Measurements from ENCODE around the gene PRSS53.

PRSS53 gene

GRCh38 chr16:31042866-31043265 lies 45.9 kb downstream of the PRSS53 start:
- DNase-seq: no peak
- Histone ChIP-seq H3K9me3 (ENCODE audit: severe bottlenecking) (no peaks in the 10 kb centered on the region), H3K4me3 (ENCODE audit: low read depth, low read length) (no peak overlapping the region), H3K36me3 (no peaks in the 10 kb centered on the region), H3K27me3 (ENCODE audit: insufficient read depth, low read depth, severe bottlenecking) (no peaks in the 10 kb centered on the region), H3K27ac (no peak overlapping the region)
- TF ChIP-seq, protein P1, sequence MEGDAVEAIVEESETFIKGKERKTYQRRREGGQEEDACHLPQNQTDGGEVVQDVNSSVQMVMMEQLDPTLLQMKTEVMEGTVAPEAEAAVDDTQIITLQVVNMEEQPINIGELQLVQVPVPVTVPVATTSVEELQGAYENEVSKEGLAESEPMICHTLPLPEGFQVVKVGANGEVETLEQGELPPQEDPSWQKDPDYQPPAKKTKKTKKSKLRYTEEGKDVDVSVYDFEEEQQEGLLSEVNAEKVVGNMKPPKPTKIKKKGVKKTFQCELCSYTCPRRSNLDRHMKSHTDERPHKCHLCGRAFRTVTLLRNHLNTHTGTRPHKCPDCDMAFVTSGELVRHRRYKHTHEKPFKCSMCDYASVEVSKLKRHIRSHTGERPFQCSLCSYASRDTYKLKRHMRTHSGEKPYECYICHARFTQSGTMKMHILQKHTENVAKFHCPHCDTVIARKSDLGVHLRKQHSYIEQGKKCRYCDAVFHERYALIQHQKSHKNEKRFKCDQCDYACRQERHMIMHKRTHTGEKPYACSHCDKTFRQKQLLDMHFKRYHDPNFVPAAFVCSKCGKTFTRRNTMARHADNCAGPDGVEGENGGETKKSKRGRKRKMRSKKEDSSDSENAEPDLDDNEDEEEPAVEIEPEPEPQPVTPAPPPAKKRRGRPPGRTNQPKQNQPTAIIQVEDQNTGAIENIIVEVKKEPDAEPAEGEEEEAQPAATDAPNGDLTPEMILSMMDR (IDR thresholded peaks at IDR 0.05; ENCODE audit: low read depth, low read length): no peak

DNA sequence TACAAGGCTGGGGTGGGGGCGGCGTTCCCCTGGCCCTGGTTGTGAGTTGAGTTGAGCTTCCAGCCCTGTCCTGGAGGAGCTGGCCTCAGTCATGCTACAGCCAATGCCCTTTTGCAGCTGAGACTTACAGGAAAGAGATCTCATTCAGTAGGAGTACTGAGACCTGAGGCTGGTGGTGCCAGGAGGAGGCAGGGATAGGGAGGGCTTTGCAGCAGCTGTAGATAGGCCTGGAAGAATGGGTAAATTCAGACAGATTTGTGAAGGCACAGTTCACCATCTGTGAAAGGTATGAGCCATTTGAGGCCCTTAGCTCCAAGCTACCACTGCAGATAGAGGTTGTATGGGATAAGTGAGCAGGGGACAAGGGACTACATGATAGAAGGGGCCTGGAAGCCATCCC lies 49.8 kb downstream of the PRSS53 start:
- no peak for DNase-seq
- H3K27me3 ChIP-seq (ENCODE audit: insufficient read depth, low read depth, severe bottlenecking): no peaks in the 10 kb centered on the region
- H3K9me3 ChIP-seq (ENCODE audit: severe bottlenecking): no peaks in the 10 kb centered on the region
- TF ChIP-seq, protein P1 (IDR thresholded peaks at IDR 0.05; ENCODE audit: low read depth, low read length): no peak
- no peaks in the 10 kb centered on the region for H3K36me3 ChIP-seq
- H3K4me3 ChIP-seq (ENCODE audit: low read depth, low read length): no peak overlapping the region
- H3K27ac ChIP-seq: no peak overlapping the region

DNA sequence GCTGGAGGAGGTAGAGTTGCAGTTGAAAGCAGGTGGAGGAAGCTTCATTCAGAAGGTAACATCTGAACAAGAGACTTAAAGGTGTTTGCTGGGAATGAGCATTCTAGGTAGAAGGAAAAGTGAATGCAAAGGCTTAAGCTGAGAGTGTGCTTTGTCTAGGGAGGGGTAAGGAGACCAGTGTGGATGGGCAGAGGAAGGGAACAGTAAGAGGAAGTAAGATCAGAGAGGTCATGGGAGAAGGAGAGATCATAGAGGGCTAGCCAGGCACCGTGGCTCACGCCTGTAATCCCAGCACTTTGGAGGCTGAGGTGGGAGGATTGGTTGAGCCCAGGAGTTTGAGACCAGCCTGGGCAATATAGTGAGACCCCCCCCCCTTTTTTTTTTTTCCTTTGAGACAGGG lies 52.1 kb downstream of the PRSS53 start:
- Histone ChIP-seq H3K36me3 (no peaks in the 10 kb centered on the region), H3K4me3 (ENCODE audit: low read depth, low read length) (no peak overlapping the region), H3K27ac (no peak overlapping the region), H3K9me3 (ENCODE audit: severe bottlenecking) (no peaks in the 10 kb centered on the region), H3K27me3 (ENCODE audit: insufficient read depth, low read depth, severe bottlenecking) (no peaks in the 10 kb centered on the region)
- TF ChIP-seq, protein P1 (IDR thresholded peaks at IDR 0.05; ENCODE audit: low read depth, low read length): no peak
- no peak for DNase-seq

DNA sequence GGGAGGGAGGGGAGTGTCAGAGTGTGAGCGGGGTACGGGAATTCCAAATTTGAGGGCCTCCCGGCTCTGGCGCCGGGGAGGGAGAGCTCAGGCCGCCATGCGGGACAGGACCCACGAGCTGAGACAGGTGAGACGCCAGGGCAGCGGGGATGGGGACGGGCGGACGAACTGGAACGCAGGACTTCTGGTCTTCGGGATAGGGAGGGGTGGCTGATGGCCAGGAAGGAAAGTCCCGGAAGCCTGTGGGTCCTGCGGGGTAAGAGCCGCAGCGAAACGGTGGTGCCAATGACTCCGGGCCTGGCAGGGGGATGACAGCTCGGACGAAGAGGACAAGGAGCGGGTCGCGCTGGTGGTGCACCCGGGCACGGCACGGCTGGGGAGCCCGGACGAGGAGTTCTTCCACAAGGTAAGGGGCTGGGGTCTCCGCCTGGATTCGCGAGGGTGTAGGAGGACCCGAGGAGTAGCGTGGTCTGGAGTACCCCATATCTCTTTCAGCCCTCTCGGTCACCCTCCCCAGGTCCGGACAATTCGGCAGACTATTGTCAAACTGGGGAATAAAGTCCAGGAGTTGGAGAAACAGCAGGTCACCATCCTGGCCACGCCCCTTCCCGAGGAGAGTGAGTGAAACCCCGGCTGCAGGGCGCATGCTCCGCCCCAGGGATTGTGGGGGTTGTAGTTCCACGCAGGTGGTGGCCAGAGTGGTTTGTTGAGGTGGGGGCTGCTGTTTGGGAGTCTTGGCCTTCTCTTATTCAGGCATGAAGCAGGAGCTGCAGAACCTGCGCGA lies 54.8 kb downstream of the PRSS53 start:
- TF ChIP-seq, protein P1 (IDR thresholded peaks at IDR 0.05; ENCODE audit: low read depth, low read length): no peak
- Histone ChIP-seq H3K4me3 (ENCODE audit: low read depth, low read length) (peak overlapping the region; percentile 81), H3K27me3 (ENCODE audit: insufficient read depth, low read depth, severe bottlenecking) (no peaks in the 10 kb centered on the region), H3K27ac (no peak overlapping the region), H3K36me3 (no peaks in the 10 kb centered on the region), H3K9me3 (ENCODE audit: severe bottlenecking) (no peaks in the 10 kb centered on the region)
- DNase-seq: peak; percentile 88
